Endodermal cell (in vitro differentiated cells): ENCODE data around the gene BMP2K. TPM values are rescaled to one million over a fixed set of nuclear protein-coding genes. Genes with fewer than 3 reads are reported as not detected.

Experiments used
- DNase-seq: peaks from one replicate; pipeline ENCODE4 v3.0.0-alpha.2; 2017
- H3K27ac ChIP-seq: 2 replicates; pipeline ENCODE4 v1.5.1; 2013; ENCODE audit warnings: mild to moderate bottlenecking, low read depth, low read length, moderate library complexity
- H3K27me3 ChIP-seq: 2 replicates; pipeline ENCODE4 v1.6.1; 2013; ENCODE audit warnings: mild to moderate bottlenecking, low read length, moderate library complexity; ENCODE audit not compliant: insufficient read depth, control insufficient read depth, poor library complexity, severe bottlenecking
- H3K36me3 ChIP-seq: 2 replicates; pipeline ENCODE4 v1.7.0; 2013; ENCODE audit warnings: mild to moderate bottlenecking, low read length, moderate library complexity; ENCODE audit not compliant: control insufficient read depth, insufficient read depth
- H3K4me1 ChIP-seq: one replicate; pipeline ENCODE4 v1.7.0; 2013; ENCODE audit warnings: low read length; ENCODE audit not compliant: control insufficient read depth, insufficient read depth
- H3K4me3 ChIP-seq: 2 replicates; pipeline ENCODE4 v1.5.1; 2013; ENCODE audit warnings: mild to moderate bottlenecking, low read length, moderate library complexity
- H3K9ac ChIP-seq: 2 replicates; pipeline ENCODE4 v1.6.1; 2013; ENCODE audit warnings: mild to moderate bottlenecking, low read length, moderate library complexity; ENCODE audit not compliant: poor library complexity, severe bottlenecking; ENCODE audit errors: extremely low read depth
- H3K9me3 ChIP-seq: 2 replicates; pipeline ENCODE4 v1.6.1; 2013; ENCODE audit warnings: mild to moderate bottlenecking, low read length, moderate library complexity; ENCODE audit not compliant: control insufficient read depth
- H3K27ac Mint-ChIP-seq: 2 replicates; pipeline ENCODE4 v1.8.0; 2020; ENCODE audit warnings: mixed read lengths
- H3K27me3 Mint-ChIP-seq: 2 replicates; pipeline ENCODE4 v1.8.0; 2021; ENCODE audit warnings: mild to moderate bottlenecking, mixed read lengths; ENCODE audit not compliant: insufficient read depth
- H3K36me3 Mint-ChIP-seq: 2 replicates; pipeline ENCODE4 v1.8.0; 2020; ENCODE audit warnings: low read depth, mixed read lengths
- H3K4me1 Mint-ChIP-seq: 2 replicates; pipeline ENCODE4 v1.8.0; 2020; ENCODE audit warnings: mixed read lengths
- H3K4me3 Mint-ChIP-seq: 2 replicates; pipeline ENCODE4 v1.8.0; 2020; ENCODE audit warnings: mild to moderate bottlenecking, moderate library complexity, mixed read lengths
- H3K9me3 Mint-ChIP-seq: 2 replicates; pipeline ENCODE4 v1.8.0; 2020; ENCODE audit warnings: mild to moderate bottlenecking, mixed read lengths
- total RNA-seq, 2 donors: library from RNA; stranded (reverse); fragmentation: NEBNext Ultra II Directional in 1 of 2; extraction: Animal tissue kit (Norgen Biotek cat#: 25700) in 1 of 2; gene quantifications; 2 replicates in 1 of 2; 3 replicates in 1 of 2; pipeline ENCODE4 v1.2.1, GENCODE V29; 2021
- TF ChIP-seq, protein P1 (sequence below): fragments of 200-600 bp; sonication (generic); conservative IDR thresholded peaks from 2 replicates; pipeline ENCODE4 v1.5.0; 2021; ENCODE audit warnings: antibody characterized with exemption, mild to moderate bottlenecking

Gene BMP2K
- total RNA-seq, 2 donors from 2014 or later, result 39.4 to 49.1 TPM

DNA sequence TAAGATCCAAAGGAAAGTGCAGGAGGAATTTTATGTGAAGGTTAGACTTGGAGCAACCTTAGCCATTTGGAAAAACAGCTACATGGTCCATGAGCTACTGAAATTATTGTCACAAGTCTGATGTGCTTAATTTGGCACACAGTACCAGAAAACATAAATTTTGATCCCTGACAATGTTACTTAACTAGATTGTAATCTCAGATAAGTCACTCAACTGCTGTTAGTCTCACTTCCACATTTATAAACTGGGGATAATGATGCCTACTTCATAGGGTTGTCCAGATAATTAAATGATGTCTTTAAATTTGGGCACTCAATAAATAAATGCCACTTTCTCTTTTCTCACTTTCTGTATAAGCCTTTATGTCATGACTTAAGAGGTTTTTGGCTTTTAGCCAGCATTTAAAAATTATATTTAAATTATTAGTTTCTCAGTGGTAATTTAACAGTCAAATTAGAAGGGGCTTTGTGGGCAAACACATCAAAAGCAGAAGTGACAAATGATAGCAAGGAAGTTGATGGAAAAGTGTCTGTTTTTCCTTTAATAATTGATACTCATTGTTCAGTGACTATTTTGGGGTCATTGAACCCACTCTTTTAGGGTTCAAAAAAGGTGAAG is 104.8 kb downstream of the BMP2K start:
- H3K4me3 ChIP-seq, result no peak overlapping the region
- DNase-seq, result no peak
- peaks cover 13% of the 10 kb centered on the region for H3K36me3 Mint-ChIP-seq
- H3K27me3 ChIP-seq, result no peaks in the 10 kb centered on the region
- peaks cover 29% of the 10 kb centered on the region for H3K36me3 ChIP-seq
- TF ChIP-seq, protein P1, sequence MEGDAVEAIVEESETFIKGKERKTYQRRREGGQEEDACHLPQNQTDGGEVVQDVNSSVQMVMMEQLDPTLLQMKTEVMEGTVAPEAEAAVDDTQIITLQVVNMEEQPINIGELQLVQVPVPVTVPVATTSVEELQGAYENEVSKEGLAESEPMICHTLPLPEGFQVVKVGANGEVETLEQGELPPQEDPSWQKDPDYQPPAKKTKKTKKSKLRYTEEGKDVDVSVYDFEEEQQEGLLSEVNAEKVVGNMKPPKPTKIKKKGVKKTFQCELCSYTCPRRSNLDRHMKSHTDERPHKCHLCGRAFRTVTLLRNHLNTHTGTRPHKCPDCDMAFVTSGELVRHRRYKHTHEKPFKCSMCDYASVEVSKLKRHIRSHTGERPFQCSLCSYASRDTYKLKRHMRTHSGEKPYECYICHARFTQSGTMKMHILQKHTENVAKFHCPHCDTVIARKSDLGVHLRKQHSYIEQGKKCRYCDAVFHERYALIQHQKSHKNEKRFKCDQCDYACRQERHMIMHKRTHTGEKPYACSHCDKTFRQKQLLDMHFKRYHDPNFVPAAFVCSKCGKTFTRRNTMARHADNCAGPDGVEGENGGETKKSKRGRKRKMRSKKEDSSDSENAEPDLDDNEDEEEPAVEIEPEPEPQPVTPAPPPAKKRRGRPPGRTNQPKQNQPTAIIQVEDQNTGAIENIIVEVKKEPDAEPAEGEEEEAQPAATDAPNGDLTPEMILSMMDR, result no peak
- no peaks in the 10 kb centered on the region for H3K27me3 Mint-ChIP-seq
- no peak overlapping the region for H3K9ac ChIP-seq
- no peaks in the 10 kb centered on the region for H3K9me3 ChIP-seq
- peaks cover 8% of the 10 kb centered on the region for H3K4me1 Mint-ChIP-seq
- no peak overlapping the region for H3K27ac ChIP-seq
- H3K4me3 Mint-ChIP-seq, result no peak overlapping the region
- no peak overlapping the region for H3K27ac Mint-ChIP-seq
- no peaks in the 10 kb centered on the region for H3K9me3 Mint-ChIP-seq
- peaks cover 3% of the 10 kb centered on the region for H3K4me1 ChIP-seq

- Histone ChIP-seq H3K9ac (no peak overlapping the region), H3K4me3 (no peak overlapping the region), H3K4me1 (no peaks in the 10 kb centered on the region), H3K36me3 (peaks cover 32% of the 10 kb centered on the region), H3K27me3 (no peaks in the 10 kb centered on the region), H3K27ac (no peak overlapping the region), H3K9me3 (no peaks in the 10 kb centered on the region)
- Mint-ChIP-seq H3K9me3 (no peaks in the 10 kb centered on the region), H3K36me3 (peaks cover 30% of the 10 kb centered on the region), H3K4me1 (no peaks in the 10 kb centered on the region), H3K4me3 (no peak overlapping the region), H3K27ac (no peak overlapping the region), H3K27me3 (no peaks in the 10 kb centered on the region)
- TF ChIP-seq, protein P1, result no peak
- DNase-seq, result no peak
These were observed 109.4 kb downstream of the BMP2K start for GRCh38 chr4:78885598-78885997.

- Mint-ChIP-seq H3K27ac (no peak overlapping the region), H3K36me3 (peaks cover 44% of the 10 kb centered on the region), H3K4me3 (no peak overlapping the region), H3K27me3 (no peaks in the 10 kb centered on the region), H3K9me3 (no peaks in the 10 kb centered on the region), H3K4me1 (no peaks in the 10 kb centered on the region)
- Histone ChIP-seq H3K9ac (no peak overlapping the region), H3K27me3 (no peaks in the 10 kb centered on the region), H3K4me3 (no peak overlapping the region), H3K4me1 (no peaks in the 10 kb centered on the region), H3K36me3 (peaks cover 54% of the 10 kb centered on the region), H3K9me3 (no peaks in the 10 kb centered on the region), H3K27ac (no peak overlapping the region)
- TF ChIP-seq, protein P1, result no peak
- DNase-seq, result no peak
These were observed 113.8 kb downstream of the BMP2K start for GRCh38 chr4:78889955-78890354.
